B cell (primary cell): Measurements from ENCODE around the gene CNST. TPM values are rescaled to one million over a fixed set of nuclear protein-coding genes. Genes with fewer than 3 reads are reported as not detected.

Experiments
- ATAC-seq: fragments of 200-7000 bp; cut with Tn5 transposase; one replicate; pipeline ENCODE4 v1.10.0; 2021; ENCODE audit warnings: low read depth, mild to moderate bottlenecking, moderate number of reproducible peaks, moderate library complexity
- CTCF ChIA-PET: fragments of 350-600 bp; sonication (Branson Sonifier 250); formaldehyde crosslinking; loops from one replicate; lab custom pipeline; 2021; ENCODE audit warnings: antibody characterized with exemption, inconsistent platforms; lab: Charles Lee
- POLR2A ChIA-PET: fragments of 350-600 bp; sonication (Branson Sonifier 250); formaldehyde crosslinking; loops from one replicate; lab custom pipeline; 2021; ENCODE audit warnings: antibody characterized with exemption; lab: Charles Lee
- DNase-seq: peaks from one replicate; pipeline ENCODE4 v3.0.0; 2013
- H2AFZ ChIP-seq: 2 replicates; pipeline ENCODE4 v1.6.1; 2012; ENCODE audit warnings: mild to moderate bottlenecking, low read depth, low read length; ENCODE audit not compliant: insufficient read depth, poor library complexity, severe bottlenecking
- H3K27ac ChIP-seq, 2 donors: 1 replicate in 1 of 2; 2 replicates in 1 of 2; pipeline ENCODE4 v1.5.1; 2012 to 2013; ENCODE audit warnings: low read length in 2 of 2, mild to moderate bottlenecking in 2 of 2, moderate library complexity in 1 of 2
- H3K27me3 ChIP-seq, 4 experiments: fragments of 200-600 bp in 1 of 4; sonication (generic) in 1 of 4; replicated peaks in 1 of 4; 1 replicate in 2 of 4; 2 replicates in 2 of 4; pipeline versions ENCODE4 v1.6.1 to v1.7.0; 2013 to 2016; ENCODE audit warnings: low read length in 3 of 4, mild to moderate bottlenecking in 2 of 4, mixed read lengths in 1 of 4, moderate library complexity in 1 of 4; ENCODE audit not compliant: insufficient read depth in 4 of 4, control insufficient read depth in 3 of 4; ENCODE audit errors: control extremely low read depth in 1 of 4
- H3K36me3 ChIP-seq, 2 experiments: replicated peaks in 1 of 2; 1 replicate in 1 of 2; 2 replicates in 1 of 2; pipeline versions ENCODE4 v1.6.1 to v1.7.1; 2013; ENCODE audit warnings: low read length in 1 of 2; ENCODE audit not compliant: insufficient read depth in 2 of 2, control insufficient read depth in 1 of 2; ENCODE audit errors: control extremely low read depth in 1 of 2, extremely low read depth in 1 of 2
- H3K4me1 ChIP-seq, 2 donors: fragments of 200-600 bp in 1 of 2; sonication (generic) in 1 of 2; 1 replicate in 1 of 2; 2 replicates in 1 of 2; pipeline versions ENCODE4 v1.5.1 to v1.6.1; 2013 to 2017; ENCODE audit warnings: low read length in 2 of 2; ENCODE audit not compliant: control insufficient read depth in 2 of 2, insufficient read depth in 2 of 2
- H3K4me2 ChIP-seq: replicated peaks from 2 replicates; pipeline ENCODE3; 2012; ENCODE audit warnings: mild to moderate bottlenecking, low read depth, low read length; ENCODE audit not compliant: poor library complexity, severe bottlenecking
- H3K4me3 ChIP-seq, 5 experiments: fragments of 200-600 bp in 1 of 5; sonication (generic) in 1 of 5; 1 replicate in 3 of 5; 2 replicates in 2 of 5; pipeline versions ENCODE4 v1.5.1 to v1.7.0; 2011 to 2016; ENCODE audit warnings: low read length in 4 of 5, mild to moderate bottlenecking in 4 of 5, low read depth in 2 of 5, control low read depth in 1 of 5, moderate library complexity in 1 of 5; ENCODE audit not compliant: insufficient read depth in 1 of 5; ENCODE audit errors: control extremely low read depth in 1 of 5, extremely low read depth in 1 of 5
- H3K79me2 ChIP-seq: fragments of 200-600 bp; sonication (generic); one replicate; pipeline ENCODE4 v1.6.0; 2016; ENCODE audit warnings: low read length; ENCODE audit not compliant: control insufficient read depth, insufficient read depth
- H3K9ac ChIP-seq: fragments of 200-600 bp; sonication (generic); 2 replicates; pipeline ENCODE4 v1.6.1; 2017; ENCODE audit warnings: mild to moderate bottlenecking, low read length, moderate library complexity
- H3K9me3 ChIP-seq, 3 donors: one replicate each; pipeline versions ENCODE4 v1.6.1 to v1.7.1; 2013; ENCODE audit warnings: low read length in 2 of 3; ENCODE audit not compliant: control insufficient read depth in 2 of 3, insufficient read depth in 1 of 3; ENCODE audit errors: control extremely low read depth in 1 of 3
- H4K20me1 ChIP-seq: 2 replicates; pipeline ENCODE4 v1.6.0; 2012; ENCODE audit warnings: mild to moderate bottlenecking, low read length; ENCODE audit not compliant: insufficient read depth, control insufficient read depth, poor library complexity, severe bottlenecking
- H3K27ac Mint-ChIP-seq: one replicate; pipeline ENCODE4 v1.8.0; 2021; ENCODE audit warnings: mixed read lengths
- H3K27me3 Mint-ChIP-seq: one replicate; pipeline ENCODE4 v1.8.0; 2021; ENCODE audit warnings: mixed read lengths
- H3K4me1 Mint-ChIP-seq: one replicate; pipeline ENCODE4 v1.8.0; 2021; ENCODE audit warnings: mixed read lengths
- H3K4me3 Mint-ChIP-seq: one replicate; pipeline ENCODE4 v1.8.0; 2021; ENCODE audit warnings: mixed read lengths
- H3K9me3 Mint-ChIP-seq: one replicate; pipeline ENCODE4 v1.8.0; 2022; ENCODE audit warnings: mixed read lengths; ENCODE audit not compliant: insufficient read depth
- EZH2 ChIP-seq: IDR thresholded peaks from 2 replicates; pipeline ENCODE4 v1.6.1; 2012; ENCODE audit warnings: borderline replicate concordance, low read depth, mild to moderate bottlenecking, moderate library complexity, low read length; ENCODE audit not compliant: insufficient read depth, poor library complexity, severe bottlenecking
- WGBS: methylation state at CpG from one replicate; pipeline ENCODE4 v1.1.5; 2013; ENCODE audit warnings: missing lambda C conversion rate; ENCODE audit not compliant: insufficient coverage; 5-methylcytosine and 5-hydroxymethylcytosine counted together
- intact Hi-C: fragments of 100-400 bp; cut with micrococcal nuclease; formaldehyde crosslinking; loops from one replicate; pipeline ENCODE4 v1.10.0; 2022
- polyA plus RNA-seq: library from polyadenylated mRNA; depleted of rRNA; stranded (reverse); fragments of >200 nt; gene quantifications from 2 replicates; pipeline ENCODE4 v1.2.3, GENCODE V29; 2012
- total RNA-seq, 2 donors: library from RNA; stranded (reverse); fragments of 120-200 nt in 1 of 2; gene quantifications; 1 replicate in 1 of 2; 2 replicates in 1 of 2; pipeline versions ENCODE4 v1.2.3 to v1.2.4, GENCODE V29; 2013 to 2022
- TF ChIP-seq, protein P1 (sequence below): fragments of 200-600 bp; IDR thresholded peaks from one replicate; pipeline ENCODE4 v1.8.0; 2022; ENCODE audit warnings: antibody characterized with exemption, mild to moderate bottlenecking

Gene CNST
- total and polyA plus RNA-seq, 2 donors (not counting 1 experiment from before 2014, with no cell fraction given) = 26.9 to 54.0 TPM

DNA sequence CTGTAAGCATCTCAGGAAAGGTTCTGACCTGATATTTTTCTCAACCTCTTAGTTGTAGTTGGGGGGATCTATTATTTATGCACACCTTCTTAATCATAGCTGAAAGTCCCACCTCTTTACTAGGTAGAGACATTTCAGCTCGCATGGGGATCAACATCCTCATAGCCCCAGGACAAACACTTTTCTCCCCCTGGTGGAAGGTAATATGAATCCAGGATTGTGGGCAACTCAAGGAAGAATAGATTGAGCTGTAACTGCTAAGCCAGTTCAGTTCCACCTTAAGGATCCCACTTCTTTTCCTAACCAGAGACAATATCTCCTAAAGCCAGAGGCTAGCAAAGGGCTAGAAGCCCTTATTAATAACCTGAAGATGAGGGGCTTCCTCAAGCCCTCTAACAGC, 33.7 kb upstream of the CNST start:
- peaks cover 0 to 9% (median 5%) of the 10 kb centered on the region in 3 donors for H3K9me3 ChIP-seq
- intact Hi-C loops = no loop called here
- peaks cover under 1% of the 10 kb centered on the region for H3K4me1 Mint-ChIP-seq
- POLR2A ChIA-PET = no interaction called here
- H3K36me3 ChIP-seq = no peaks in the 10 kb centered on the region
- H4K20me1 ChIP-seq = no peaks in the 10 kb centered on the region
- CTCF ChIA-PET = interaction anchor here (0.6 to 1.4 kb wide), 2 partner anchors 35 to 69 kb away, joined by 3 read pairs; no protein-coding TSS in a partner anchor
- peaks cover 0 to 4% of the 10 kb centered on the region in 2 donors for H3K4me1 ChIP-seq
- H3K27ac Mint-ChIP-seq = no peak overlapping the region
- H3K4me2 ChIP-seq = no peak overlapping the region
- no peak for ATAC-seq
- H3K4me3 ChIP-seq = no peak overlapping the region
- no CpG with 5 or more reads among the region's 1 CpG for WGBS
- H3K4me3 Mint-ChIP-seq = no peak overlapping the region
- H3K27me3 Mint-ChIP-seq = no peaks in the 10 kb centered on the region
- no peak overlapping the region for H3K27ac ChIP-seq
- no peak for DNase-seq
- no peaks in the 10 kb centered on the region for H3K27me3 ChIP-seq
- no peak overlapping the region for H3K9ac ChIP-seq
- no peaks in the 10 kb centered on the region for H3K79me2 ChIP-seq
- peaks cover 5% of the 10 kb centered on the region for H3K9me3 Mint-ChIP-seq
- no peak for TF ChIP-seq EZH2
- TF ChIP-seq, protein P1, sequence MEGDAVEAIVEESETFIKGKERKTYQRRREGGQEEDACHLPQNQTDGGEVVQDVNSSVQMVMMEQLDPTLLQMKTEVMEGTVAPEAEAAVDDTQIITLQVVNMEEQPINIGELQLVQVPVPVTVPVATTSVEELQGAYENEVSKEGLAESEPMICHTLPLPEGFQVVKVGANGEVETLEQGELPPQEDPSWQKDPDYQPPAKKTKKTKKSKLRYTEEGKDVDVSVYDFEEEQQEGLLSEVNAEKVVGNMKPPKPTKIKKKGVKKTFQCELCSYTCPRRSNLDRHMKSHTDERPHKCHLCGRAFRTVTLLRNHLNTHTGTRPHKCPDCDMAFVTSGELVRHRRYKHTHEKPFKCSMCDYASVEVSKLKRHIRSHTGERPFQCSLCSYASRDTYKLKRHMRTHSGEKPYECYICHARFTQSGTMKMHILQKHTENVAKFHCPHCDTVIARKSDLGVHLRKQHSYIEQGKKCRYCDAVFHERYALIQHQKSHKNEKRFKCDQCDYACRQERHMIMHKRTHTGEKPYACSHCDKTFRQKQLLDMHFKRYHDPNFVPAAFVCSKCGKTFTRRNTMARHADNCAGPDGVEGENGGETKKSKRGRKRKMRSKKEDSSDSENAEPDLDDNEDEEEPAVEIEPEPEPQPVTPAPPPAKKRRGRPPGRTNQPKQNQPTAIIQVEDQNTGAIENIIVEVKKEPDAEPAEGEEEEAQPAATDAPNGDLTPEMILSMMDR = no peak
- no peak overlapping the region for H2AFZ ChIP-seq

DNA sequence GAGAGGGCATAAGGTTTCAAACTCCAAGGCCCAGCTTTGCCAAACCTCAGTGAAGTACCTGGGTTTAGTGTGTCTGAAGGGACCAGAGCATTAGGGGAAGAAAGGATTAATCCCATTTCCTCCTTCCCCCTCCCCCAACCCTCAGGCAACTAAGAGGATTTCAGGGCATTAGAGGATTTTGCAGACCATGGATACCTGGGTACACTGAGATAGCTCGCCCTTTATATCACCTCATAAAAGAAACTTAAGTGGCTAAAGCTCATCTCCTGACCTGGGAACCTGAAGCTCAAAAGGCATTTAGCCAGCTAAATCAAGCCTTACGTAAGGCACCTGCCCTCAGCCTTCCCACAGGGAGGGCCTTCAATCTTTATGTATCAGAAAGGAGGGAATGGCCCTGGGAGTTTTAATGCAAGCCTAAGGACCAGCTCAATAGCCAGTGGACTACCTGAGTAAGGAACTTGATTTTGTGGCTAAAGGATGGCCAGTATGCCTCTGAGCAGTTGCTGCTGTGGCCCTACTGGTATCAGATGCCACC, 32.8 kb upstream of the CNST start:
- ChIA-PET CTCF (interaction anchor here (1.4 kb wide), 1 partner anchor 68 kb away, joined by 3 read pairs; no protein-coding TSS in a partner anchor), POLR2A (no interaction called here)
- Mint-ChIP-seq H3K4me1 (no peaks in the 10 kb centered on the region), H3K4me3 (no peak overlapping the region), H3K27me3 (no peaks in the 10 kb centered on the region), H3K27ac (no peak overlapping the region), H3K9me3 (peaks cover 5% of the 10 kb centered on the region)
- no peak overlapping the region for H2AFZ ChIP-seq
- H3K4me1 ChIP-seq = no peaks in the 10 kb centered on the region
- WGBS = no CpG with 5 or more reads among the region's 2 CpGs
- H3K4me3 ChIP-seq = no peak overlapping the region
- no peaks in the 10 kb centered on the region for H3K79me2 ChIP-seq
- H4K20me1 ChIP-seq = no peaks in the 10 kb centered on the region
- intact Hi-C loops = no loop called here
- no peak for DNase-seq
- no peak overlapping the region for H3K27ac ChIP-seq
- ATAC-seq = no peak
- TF ChIP-seq, protein P1 = no peak
- no peak for TF ChIP-seq EZH2
- H3K27me3 ChIP-seq = no peaks in the 10 kb centered on the region
- H3K9ac ChIP-seq = no peak overlapping the region
- H3K36me3 ChIP-seq = peaks cover 0 to 5% of the 10 kb centered on the region in 2 experiments
- H3K9me3 ChIP-seq = peaks cover 0 to 9% (median 5%) of the 10 kb centered on the region in 3 donors
- no peak overlapping the region for H3K4me2 ChIP-seq
